SK-N-MC (cell line): ENCODE data around the gene GAL.

Source experiments
- EZH2 ChIP-seq: fragments of 200-600 bp; sonication (generic); IDR thresholded peaks from one replicate; pipeline ENCODE4 v1.6.1; 2017; ENCODE audit warnings: antibody characterized with exemption
- FOXP2 ChIP-seq: optimal IDR thresholded peaks from 2 replicates; pipeline ENCODE3; 2011; ENCODE audit warnings: mild to moderate bottlenecking, moderate library complexity; ENCODE audit not compliant: insufficient read depth; ENCODE audit errors: extremely low read length, control extremely low read depth
- POLR2AphosphoS5 ChIP-seq: IDR thresholded peaks from 2 replicates; pipeline ENCODE4 v1.6.1; 2012; ENCODE audit warnings: mild to moderate bottlenecking, low read depth, low read length, borderline replicate concordance

- no peak for TF ChIP-seq EZH2
- TF ChIP-seq POLR2AphosphoS5: no peak
- no peak for TF ChIP-seq FOXP2
Measured at GRCh38 chr11:68710409-68710808, 26.1 kb downstream of the GAL start.
